Progenitor cell of endocrine pancreas (in vitro differentiated cells): ENCODE data around the gene CHPF2. TPM values are rescaled to one million over a fixed set of nuclear protein-coding genes. Genes with fewer than 3 reads are reported as not detected.

Source experiments
- DNase-seq: peaks from one replicate; pipeline ENCODE4 v3.0.0; 2021; ENCODE audit warnings: low spot score; ENCODE audit not compliant: unreplicated experiment
- H3K27ac Mint-ChIP-seq: 2 replicates; pipeline ENCODE4 v1.8.0; 2021; ENCODE audit warnings: mild to moderate bottlenecking, moderate library complexity, mixed read lengths
- H3K27me3 Mint-ChIP-seq: 2 replicates; pipeline ENCODE4 v1.8.0; 2021; ENCODE audit warnings: mixed read lengths
- H3K36me3 Mint-ChIP-seq: 2 replicates; pipeline ENCODE4 v1.8.0; 2022; ENCODE audit warnings: mixed read lengths; ENCODE audit not compliant: insufficient read depth
- H3K4me1 Mint-ChIP-seq: 2 replicates; pipeline ENCODE4 v1.8.0; 2021; ENCODE audit warnings: low read depth, mixed read lengths
- H3K4me3 Mint-ChIP-seq: 2 replicates; pipeline ENCODE4 v1.8.0; 2021; ENCODE audit warnings: low read depth, mild to moderate bottlenecking, moderate library complexity, mixed read lengths
- H3K9me3 Mint-ChIP-seq: 2 replicates; pipeline ENCODE4 v1.8.0; 2021; ENCODE audit warnings: low read depth, mixed read lengths
- total RNA-seq: library from RNA; stranded (reverse); gene quantifications from 2 replicates; pipeline ENCODE4 v1.2.1, GENCODE V29; 2021
- TF ChIP-seq, protein P1 (sequence below): fragments of 200-600 bp; sonication (generic); IDR thresholded peaks from one replicate; pipeline ENCODE4 v1.5.0; 2021; ENCODE audit warnings: antibody characterized with exemption, mild to moderate bottlenecking; ENCODE audit not compliant: unreplicated experiment

The CHPF2 gene
- total RNA-seq, 1 donor from 2014 or later, result 42.2 TPM

DNA sequence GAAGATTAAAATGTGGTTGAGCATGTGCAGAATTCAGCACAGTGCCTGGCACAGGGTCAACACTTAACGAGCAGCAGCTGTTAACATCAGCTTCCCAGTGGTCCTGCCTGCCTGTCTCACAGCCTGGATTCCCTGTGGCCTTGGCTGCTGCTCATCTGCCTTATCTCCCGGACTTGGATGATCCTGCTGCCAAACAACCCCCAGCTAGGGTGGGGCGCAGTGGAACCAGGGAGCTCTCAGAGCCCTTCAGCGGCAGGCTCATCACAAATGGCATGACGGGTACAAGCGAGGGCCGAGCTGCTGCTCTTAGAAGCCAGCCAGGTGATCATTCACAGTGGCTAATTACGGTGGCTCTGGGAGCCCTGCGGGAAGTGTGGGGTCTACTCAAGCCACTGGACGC lies 29.2 kb downstream of the CHPF2 start:
- Mint-ChIP-seq H3K27me3 (peaks cover 49% of the 10 kb centered on the region), H3K4me3 (no peak overlapping the region), H3K27ac (no peak overlapping the region), H3K9me3 (no peaks in the 10 kb centered on the region), H3K36me3 (no peaks in the 10 kb centered on the region), H3K4me1 (no peaks in the 10 kb centered on the region)
- no peak for DNase-seq
- TF ChIP-seq, protein P1, sequence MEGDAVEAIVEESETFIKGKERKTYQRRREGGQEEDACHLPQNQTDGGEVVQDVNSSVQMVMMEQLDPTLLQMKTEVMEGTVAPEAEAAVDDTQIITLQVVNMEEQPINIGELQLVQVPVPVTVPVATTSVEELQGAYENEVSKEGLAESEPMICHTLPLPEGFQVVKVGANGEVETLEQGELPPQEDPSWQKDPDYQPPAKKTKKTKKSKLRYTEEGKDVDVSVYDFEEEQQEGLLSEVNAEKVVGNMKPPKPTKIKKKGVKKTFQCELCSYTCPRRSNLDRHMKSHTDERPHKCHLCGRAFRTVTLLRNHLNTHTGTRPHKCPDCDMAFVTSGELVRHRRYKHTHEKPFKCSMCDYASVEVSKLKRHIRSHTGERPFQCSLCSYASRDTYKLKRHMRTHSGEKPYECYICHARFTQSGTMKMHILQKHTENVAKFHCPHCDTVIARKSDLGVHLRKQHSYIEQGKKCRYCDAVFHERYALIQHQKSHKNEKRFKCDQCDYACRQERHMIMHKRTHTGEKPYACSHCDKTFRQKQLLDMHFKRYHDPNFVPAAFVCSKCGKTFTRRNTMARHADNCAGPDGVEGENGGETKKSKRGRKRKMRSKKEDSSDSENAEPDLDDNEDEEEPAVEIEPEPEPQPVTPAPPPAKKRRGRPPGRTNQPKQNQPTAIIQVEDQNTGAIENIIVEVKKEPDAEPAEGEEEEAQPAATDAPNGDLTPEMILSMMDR, result no peak

DNA sequence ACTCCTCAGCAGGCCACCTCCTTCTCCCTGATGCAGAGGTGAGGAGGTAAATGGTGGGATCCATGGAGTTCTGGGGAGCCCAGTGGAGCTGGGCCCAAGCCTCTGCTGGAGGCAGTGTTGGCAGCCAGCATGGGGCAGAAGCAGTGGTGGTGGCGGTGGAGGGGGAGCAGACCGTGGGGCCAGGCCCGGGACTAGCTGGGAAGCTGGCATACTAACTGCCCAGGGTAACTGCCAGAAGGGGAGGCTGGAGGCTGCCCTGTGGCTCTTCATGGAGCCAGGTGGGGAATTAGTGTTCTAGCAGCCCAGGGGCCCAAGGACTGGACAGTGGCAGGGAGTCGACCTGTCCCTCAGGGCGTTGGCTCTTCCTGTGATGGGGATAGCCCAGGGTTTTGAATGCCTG lies 32.3 kb downstream of the CHPF2 start:
- Mint-ChIP-seq H3K27ac (no peak overlapping the region), H3K36me3 (no peaks in the 10 kb centered on the region), H3K27me3 (peaks cover 32% of the 10 kb centered on the region), H3K4me3 (no peak overlapping the region), H3K4me1 (no peaks in the 10 kb centered on the region), H3K9me3 (no peaks in the 10 kb centered on the region)
- TF ChIP-seq, protein P1, result no peak
- no peak for DNase-seq

DNA sequence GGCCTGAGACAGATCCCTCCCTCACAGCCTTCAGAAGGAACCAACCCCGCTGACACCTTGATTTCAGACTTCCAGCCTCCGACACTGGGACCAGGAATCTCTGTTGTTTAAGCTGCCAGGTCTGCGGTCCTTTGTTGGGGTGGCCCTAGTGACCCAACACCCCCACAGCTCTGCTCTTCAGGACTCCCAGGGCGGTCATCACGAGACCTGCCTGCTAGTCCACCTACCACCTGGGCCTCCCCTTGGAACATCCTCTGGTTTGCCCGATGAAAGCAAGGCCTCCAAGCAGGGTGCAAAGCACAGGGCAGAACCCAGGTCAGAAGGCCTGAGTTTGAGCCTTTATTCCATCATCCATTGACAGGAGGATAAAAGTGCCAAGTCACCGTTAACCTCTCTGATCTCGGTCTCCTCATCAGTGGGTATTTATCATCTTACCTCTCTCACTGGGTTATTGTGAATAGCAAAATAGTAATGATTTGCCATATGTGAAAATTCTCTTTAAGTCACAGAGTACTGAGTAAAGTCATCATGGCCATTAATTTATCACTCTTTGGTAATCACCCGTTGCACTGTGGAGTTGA lies 33.2 kb downstream of the CHPF2 start:
- no peaks in the 10 kb centered on the region for H3K36me3 Mint-ChIP-seq
- H3K4me1 Mint-ChIP-seq, result no peaks in the 10 kb centered on the region
- no peak overlapping the region for H3K27ac Mint-ChIP-seq
- TF ChIP-seq, protein P1, result no peak
- H3K4me3 Mint-ChIP-seq, result no peak overlapping the region
- no peak for DNase-seq
- no peaks in the 10 kb centered on the region for H3K9me3 Mint-ChIP-seq
- H3K27me3 Mint-ChIP-seq, result peaks cover 33% of the 10 kb centered on the region

DNA sequence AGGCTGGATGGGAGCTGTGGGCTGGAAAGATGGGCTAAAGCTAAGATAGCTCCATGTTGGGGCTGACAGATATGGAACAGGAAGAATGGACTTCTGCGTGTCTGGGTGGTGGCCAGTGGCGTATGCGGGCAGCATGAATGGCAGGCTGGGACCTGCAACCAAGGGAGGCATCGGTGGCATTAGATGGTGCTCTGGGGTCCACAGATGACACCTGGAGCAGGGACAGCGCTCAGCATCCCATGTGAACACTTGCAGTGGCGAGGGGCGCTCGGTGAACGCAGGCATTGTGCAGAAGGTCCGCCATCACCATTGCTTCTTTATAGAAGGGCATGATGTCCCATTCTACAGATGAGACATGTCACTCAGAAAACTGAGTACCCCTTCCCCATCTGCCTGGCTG lies 37.2 kb downstream of the CHPF2 start:
- H3K36me3 Mint-ChIP-seq, result no peaks in the 10 kb centered on the region

DNA sequence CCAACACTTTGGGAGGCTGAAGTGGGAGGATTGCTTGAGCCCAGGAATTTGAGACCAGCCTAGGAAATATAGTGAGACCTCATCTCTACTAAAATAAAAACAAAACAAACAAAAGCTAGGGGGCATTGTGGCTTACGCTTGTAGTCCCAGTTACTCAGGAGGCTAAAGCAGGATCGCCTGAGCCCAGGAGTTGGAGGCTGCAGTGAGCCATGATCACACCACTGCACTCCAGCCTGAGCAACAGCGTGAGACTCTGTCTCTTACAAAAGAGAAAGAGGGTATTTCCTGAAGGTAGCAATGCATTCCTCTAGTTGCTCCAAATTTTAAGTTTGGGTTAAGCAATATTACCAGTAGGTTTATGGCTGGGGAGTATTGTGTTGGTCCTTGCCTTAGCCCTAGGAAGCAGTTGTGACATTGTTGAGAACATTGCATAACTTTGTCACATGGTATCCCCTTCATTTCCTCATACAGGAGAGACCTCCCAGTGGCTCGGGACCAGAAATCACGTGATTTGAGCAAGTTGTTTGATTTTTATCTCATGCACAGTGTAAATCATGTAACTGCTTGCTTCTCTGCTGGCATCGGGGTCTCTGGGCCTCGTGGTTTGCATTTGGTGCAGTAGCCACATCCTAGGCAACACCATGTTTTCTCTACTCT lies 39.5 kb downstream of the CHPF2 start:
- H3K4me3 Mint-ChIP-seq, result no peak overlapping the region
- TF ChIP-seq, protein P1, result no peak
- DNase-seq, result no peak
- no peaks in the 10 kb centered on the region for H3K4me1 Mint-ChIP-seq
- H3K36me3 Mint-ChIP-seq, result no peaks in the 10 kb centered on the region
- peaks cover 37% of the 10 kb centered on the region for H3K27me3 Mint-ChIP-seq
- no peaks in the 10 kb centered on the region for H3K9me3 Mint-ChIP-seq
- no peak overlapping the region for H3K27ac Mint-ChIP-seq

More for the DNA sequence above, 37.2 kb downstream of the CHPF2 start:
- Mint-ChIP-seq H3K9me3 (no peaks in the 10 kb centered on the region), H3K4me3 (no peak overlapping the region), H3K27me3 (peaks cover 23% of the 10 kb centered on the region), H3K27ac (no peak overlapping the region), H3K4me1 (no peaks in the 10 kb centered on the region)
- DNase-seq, result no peak
- TF ChIP-seq, protein P1, result no peak
